HFFc6 (cell line): ENCODE measurements around the gene SH3D21. TPM values are rescaled to one million over a fixed set of nuclear protein-coding genes. Genes with fewer than 3 reads are reported as not detected.

ENCODE experiments used
- DNase-seq: peaks from one replicate; pipeline ENCODE4 v3.0.0-alpha.2; 2018
- H3K27ac Mint-ChIP-seq: 2 replicates; pipeline ENCODE4 v1.8.0; 2020; ENCODE audit warnings: mild to moderate bottlenecking, mixed read lengths
- H3K27me3 Mint-ChIP-seq: 2 replicates; pipeline ENCODE4 v1.8.0; 2021; ENCODE audit warnings: mild to moderate bottlenecking, moderate library complexity, mixed read lengths; ENCODE audit not compliant: insufficient read depth
- H3K36me3 Mint-ChIP-seq: 2 replicates; pipeline ENCODE4 v1.8.0; 2021; ENCODE audit warnings: low read depth, mixed read lengths
- H3K4me1 Mint-ChIP-seq: 2 replicates; pipeline ENCODE4 v1.8.0; 2020; ENCODE audit warnings: low read depth, mixed read lengths
- H3K4me3 Mint-ChIP-seq: 2 replicates; pipeline ENCODE4 v1.8.0; 2020; ENCODE audit warnings: mild to moderate bottlenecking, moderate library complexity, mixed read lengths
- H3K9me3 Mint-ChIP-seq: 2 replicates; pipeline ENCODE4 v1.8.0; 2020; ENCODE audit warnings: mild to moderate bottlenecking, mixed read lengths
- total RNA-seq, 6 experiments: library from RNA; stranded (reverse); fragmentation: NEBNext Ultra II Directional; extraction: Animal tissue kit (Norgen Biotek cat#: 25700); gene quantifications; 2 replicates in 1 of 6; 3 replicates in 5 of 6; pipeline ENCODE4 v1.2.3, GENCODE V29; 2021
- TF ChIP-seq, protein P1 (sequence below): fragments of 200-600 bp; sonication (generic); IDR thresholded peaks from 2 replicates; pipeline ENCODE4 v1.5.0; 2021; ENCODE audit warnings: antibody characterized with exemption, mild to moderate bottlenecking

The SH3D21 gene
- total RNA-seq, 6 experiments from 2014 or later, result 2.7 to 5.3 (median 2.9) TPM

DNA sequence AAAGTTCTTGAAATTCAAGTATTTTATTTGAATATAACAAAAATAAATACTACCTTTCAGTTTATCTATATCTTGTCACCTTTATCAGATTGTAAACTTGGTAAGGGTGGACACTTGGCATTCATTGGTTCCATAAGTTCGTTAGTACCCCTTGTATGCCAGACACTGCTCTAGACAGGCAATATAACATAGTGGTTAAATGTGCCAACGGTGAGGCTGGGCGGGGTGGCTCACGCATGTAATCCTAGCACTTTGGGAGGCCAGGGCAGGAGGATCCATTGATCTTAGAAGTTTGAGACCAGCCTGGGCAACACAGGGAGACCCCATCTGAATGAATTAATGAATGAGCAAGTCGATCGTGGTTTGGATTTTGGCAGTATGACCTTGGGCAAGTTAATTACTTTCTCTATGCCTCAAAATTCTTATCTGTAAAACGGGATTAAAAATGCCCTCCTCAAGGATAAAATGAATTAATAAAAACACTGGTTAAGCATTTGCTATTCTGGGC lies 26.3 kb upstream of the SH3D21 start:
- no peak for DNase-seq
- Mint-ChIP-seq H3K27me3 (no peaks in the 10 kb centered on the region), H3K4me1 (peaks cover 39% of the 10 kb centered on the region), H3K27ac (peak overlapping the region; percentile 37), H3K36me3 (peaks cover 9% of the 10 kb centered on the region), H3K9me3 (no peaks in the 10 kb centered on the region), H3K4me3 (no peak overlapping the region)
- TF ChIP-seq, protein P1, sequence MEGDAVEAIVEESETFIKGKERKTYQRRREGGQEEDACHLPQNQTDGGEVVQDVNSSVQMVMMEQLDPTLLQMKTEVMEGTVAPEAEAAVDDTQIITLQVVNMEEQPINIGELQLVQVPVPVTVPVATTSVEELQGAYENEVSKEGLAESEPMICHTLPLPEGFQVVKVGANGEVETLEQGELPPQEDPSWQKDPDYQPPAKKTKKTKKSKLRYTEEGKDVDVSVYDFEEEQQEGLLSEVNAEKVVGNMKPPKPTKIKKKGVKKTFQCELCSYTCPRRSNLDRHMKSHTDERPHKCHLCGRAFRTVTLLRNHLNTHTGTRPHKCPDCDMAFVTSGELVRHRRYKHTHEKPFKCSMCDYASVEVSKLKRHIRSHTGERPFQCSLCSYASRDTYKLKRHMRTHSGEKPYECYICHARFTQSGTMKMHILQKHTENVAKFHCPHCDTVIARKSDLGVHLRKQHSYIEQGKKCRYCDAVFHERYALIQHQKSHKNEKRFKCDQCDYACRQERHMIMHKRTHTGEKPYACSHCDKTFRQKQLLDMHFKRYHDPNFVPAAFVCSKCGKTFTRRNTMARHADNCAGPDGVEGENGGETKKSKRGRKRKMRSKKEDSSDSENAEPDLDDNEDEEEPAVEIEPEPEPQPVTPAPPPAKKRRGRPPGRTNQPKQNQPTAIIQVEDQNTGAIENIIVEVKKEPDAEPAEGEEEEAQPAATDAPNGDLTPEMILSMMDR, result no peak

DNA sequence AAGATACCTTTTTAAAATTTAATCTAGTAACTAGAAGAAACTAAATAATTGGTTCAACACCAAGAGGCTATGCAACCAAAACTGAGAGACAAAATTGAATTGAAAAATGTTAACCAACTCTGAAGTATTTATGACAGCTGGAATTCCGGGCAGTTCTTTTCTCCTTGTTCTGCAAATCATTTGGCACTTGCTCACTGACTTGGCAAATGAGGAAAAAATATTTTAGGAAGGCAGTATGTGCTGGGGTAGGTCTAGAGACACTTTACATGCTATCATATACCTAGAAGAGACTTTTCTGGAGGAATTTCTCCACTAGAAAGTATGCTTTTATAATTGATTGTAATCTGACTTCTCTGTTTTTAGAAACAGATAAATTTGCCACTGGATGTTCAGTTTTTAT lies 22.1 kb upstream of the SH3D21 start:
- no peak for DNase-seq
- Mint-ChIP-seq H3K27me3 (no peaks in the 10 kb centered on the region), H3K36me3 (peaks cover 22% of the 10 kb centered on the region), H3K4me1 (peaks cover 48% of the 10 kb centered on the region), H3K9me3 (no peaks in the 10 kb centered on the region), H3K27ac (peak overlapping the region; percentile 47), H3K4me3 (no peak overlapping the region)
- TF ChIP-seq, protein P1, result no peak

DNA sequence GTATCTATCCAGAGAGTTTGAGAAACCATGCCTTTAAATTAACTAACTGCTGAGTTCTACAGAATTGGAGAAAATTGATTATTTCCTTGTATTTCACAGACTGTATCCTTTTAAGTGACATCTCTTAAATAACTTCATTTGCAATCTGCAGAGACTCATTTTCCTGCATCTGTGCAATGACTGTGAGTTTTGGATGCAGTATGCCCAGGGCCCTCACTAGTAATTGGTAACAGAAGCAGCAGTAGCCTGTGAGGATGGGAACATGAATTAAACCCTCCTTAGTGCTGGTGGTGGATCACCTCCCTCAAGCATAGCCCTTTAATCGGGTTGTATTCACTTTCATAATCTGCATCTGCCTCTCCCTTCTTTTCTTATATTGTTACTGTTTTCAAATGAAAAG lies 21.7 kb upstream of the SH3D21 start:
- Mint-ChIP-seq H3K9me3 (no peaks in the 10 kb centered on the region), H3K36me3 (peaks cover 27% of the 10 kb centered on the region), H3K27me3 (no peaks in the 10 kb centered on the region), H3K4me1 (peaks cover 48% of the 10 kb centered on the region), H3K4me3 (no peak overlapping the region), H3K27ac (peak overlapping the region; percentile 47; the same call in 1 of the 2 replicates)
- DNase-seq, result no peak
- TF ChIP-seq, protein P1, result no peak

DNA sequence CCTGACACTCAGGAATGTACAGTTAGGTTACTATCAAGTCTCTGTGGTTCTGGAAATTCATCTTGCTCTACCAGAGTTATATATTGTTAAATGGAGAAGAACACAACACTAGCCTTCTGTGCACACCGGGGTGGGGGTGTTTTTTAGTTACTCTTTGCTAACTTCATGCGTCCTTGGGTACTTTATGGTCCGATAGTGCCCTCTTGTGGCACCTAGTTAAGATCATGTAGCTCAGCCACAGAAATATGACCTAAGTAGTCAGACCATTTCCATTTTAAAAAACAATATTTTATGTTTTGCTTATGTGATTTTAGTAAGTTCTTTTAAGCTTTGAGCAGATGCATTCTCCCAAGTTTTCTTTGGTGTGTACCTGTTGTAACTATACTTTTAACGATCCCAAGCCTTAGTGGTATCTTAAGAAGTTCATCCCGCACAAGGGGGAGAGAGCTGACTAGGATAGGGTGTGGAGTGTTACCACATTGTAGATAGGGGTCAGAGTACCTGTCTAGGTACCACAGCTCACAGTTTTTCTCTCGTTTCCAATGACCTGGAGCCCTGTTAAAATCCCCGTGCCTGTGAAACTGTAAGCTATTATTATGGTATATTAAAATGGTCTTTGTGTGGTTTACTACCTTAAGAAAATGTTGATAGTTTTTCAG lies 20.6 kb upstream of the SH3D21 start:
- peak overlapping the region; percentile 38 for H3K27ac Mint-ChIP-seq

DNA sequence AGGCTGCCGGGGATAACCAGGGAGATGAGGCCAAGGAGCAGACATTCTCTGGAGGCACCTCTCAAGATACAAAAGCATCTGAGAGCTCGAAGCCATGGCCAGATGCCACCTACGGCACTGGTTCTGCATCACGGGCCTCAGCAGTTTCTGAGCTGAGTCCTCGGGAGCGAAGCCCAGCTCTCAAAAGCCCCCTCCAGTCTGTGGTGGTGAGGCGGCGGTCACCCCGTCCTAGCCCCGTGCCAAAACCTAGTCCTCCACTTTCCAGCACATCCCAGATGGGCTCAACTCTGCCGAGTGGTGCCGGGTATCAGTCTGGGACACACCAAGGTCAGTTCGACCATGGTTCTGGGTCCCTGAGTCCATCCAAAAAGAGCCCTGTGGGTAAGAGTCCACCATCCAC lies 19.4 kb upstream of the SH3D21 start:
- peaks cover 50% of the 10 kb centered on the region for H3K4me1 Mint-ChIP-seq
- H3K9me3 Mint-ChIP-seq, result no peaks in the 10 kb centered on the region
- TF ChIP-seq, protein P1, result no peak
- H3K4me3 Mint-ChIP-seq, result no peak overlapping the region
- H3K27ac Mint-ChIP-seq, result no peak overlapping the region
- H3K27me3 Mint-ChIP-seq, result no peaks in the 10 kb centered on the region
- H3K36me3 Mint-ChIP-seq, result peaks cover 45% of the 10 kb centered on the region
- no peak for DNase-seq

More for the DNA sequence above, 20.6 kb upstream of the SH3D21 start:
- Mint-ChIP-seq H3K36me3 (peaks cover 32% of the 10 kb centered on the region), H3K9me3 (no peaks in the 10 kb centered on the region), H3K4me3 (no peak overlapping the region), H3K27me3 (no peaks in the 10 kb centered on the region), H3K4me1 (peaks cover 41% of the 10 kb centered on the region)
- TF ChIP-seq, protein P1, result peak; percentile 89
- DNase-seq, result peak; percentile 80
